Measurements from ENCODE around the gene ACTA1.
"Not testable (repeated sequence)": the region's sequence is repeated elsewhere in the genome, so short reads cannot be mapped to it uniquely, and the experiment has no call there.

Gene ACTA1

DNA sequence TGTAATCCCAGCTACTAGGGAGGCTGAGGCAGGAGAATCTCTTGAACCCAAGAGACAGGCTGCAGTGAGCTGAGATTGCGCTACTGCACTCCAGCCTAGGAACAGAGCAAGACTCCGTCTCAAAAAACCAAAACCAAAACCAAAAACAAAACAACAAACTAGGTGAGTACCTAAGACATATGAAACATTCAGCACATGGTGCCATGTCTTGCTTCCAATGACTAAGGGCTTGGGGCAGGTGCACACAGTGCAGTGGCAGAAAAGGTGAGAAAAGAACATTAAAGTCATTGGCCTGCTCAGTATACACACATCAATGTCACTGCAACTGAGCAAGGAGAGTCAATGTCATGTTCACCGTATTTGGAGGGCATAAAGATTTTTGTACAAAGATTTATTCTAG lies 4.1 kb upstream of the ACTA1 start:
- DNase-seq = no peak

DNA sequence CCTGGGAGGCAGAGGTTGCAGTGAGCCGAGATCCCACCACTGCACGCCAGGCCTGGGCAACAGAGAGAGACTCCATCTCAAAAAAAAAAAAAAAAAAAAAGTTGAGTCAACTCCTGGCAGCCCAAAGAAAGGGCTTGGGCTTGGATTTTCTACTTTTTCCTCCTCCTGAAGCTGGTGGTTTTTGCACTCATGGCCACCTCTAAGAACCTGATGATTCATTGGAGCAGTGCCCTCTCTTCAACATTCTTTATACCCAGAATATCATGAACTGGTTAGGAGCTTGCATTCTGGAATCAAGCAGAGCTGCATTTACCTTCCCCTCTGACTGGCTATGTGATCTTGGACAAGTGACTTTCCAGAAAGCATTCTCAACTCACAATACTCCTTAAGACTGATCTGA lies 3.5 kb upstream of the ACTA1 start:
- DNase-seq = no peak

DNA sequence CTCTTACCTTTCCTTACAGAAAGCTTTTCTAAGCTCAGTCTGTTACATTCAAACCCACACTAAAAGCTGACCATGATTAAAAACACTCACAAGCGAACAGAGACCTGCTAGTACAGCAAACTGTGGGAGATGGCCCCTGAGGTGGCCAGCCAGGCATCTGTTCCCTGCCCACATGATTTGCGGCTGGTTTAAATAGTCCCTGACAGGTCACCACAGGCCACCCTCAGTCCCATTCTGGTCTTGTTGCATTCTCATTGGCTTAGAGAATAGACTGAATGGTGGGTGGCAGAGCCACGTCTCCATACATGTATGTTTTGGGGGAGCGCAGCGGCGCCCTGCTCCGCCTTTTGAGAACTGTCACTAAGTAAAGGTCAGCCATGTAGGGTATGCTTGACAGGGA lies 2.3 kb upstream of the ACTA1 start:
- no peak for DNase-seq

DNA sequence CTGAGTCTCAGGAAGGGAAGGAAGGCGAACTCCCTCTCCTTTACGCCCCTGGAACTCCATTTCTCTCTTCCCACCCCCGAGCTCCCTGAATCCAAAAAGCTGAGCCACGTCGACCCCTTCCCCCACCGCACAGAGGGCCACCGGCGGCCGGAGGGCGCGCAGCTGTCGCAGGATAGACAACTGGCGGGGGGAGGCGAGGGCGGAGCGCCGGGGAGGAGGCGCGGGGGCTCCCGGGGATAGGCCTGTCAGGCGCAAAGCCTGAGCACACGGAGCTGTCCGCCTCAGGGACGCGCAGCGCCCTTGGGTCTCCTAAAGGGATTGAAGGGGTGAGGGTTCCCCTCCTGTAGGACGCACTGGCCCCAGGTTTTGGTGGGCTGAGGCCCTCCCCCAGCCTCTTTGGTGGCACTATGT lies 752 bp upstream of the ACTA1 start:
- DNase-seq = no peak

DNA sequence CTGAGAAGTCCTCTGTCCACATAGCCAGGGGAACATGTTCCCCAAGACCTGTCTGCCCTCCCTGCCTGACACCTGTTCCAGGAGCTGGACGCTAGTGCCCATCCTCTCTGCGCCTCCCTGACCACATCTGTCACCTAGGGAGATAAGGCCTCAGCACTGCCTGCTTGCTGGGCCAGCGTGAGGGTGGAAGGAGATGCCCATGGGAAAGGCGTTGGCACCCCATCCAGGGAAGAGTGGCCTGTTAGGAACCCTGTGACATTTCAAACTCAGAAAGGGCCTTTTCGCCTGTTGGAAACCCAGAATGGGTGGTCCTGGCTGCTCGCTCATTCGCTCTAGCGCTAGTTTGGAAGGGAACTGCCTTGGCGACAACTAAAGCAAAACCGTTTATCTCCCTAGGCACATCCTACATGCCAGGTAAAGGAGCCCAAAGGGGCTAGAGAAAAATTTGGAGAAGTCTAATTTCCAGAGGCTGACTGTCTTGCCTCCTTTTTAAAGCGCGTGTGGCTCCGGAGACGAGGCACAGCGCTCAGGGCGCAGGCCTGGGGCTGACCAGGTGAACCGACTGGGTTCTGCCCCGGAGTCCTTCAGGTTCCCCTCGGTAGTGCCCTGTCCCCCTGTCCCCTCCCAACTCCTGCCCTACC lies 410 bp downstream of the ACTA1 start:
- DNase-seq = no peak

DNA sequence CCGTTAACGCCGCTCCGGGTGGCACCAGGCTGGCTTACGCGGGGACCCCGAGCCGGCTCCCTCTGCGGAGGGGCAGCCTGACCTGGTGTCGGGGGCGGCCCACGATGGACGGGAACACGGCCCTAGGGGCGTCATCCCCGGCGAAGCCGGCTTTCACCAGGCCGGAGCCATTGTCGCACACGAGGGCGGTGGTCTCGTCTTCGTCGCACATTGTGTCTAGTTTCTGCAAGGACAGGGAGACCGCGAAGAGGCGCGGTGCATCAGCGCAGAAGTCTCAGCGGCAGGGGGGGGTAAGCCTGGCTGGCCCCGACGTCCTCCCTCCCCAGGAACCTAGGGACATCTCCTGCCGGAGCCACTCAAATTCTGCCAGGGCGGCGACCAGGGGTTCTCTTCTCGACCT lies 989 bp downstream of the ACTA1 start:
- DNase-seq = no peak

DNA sequence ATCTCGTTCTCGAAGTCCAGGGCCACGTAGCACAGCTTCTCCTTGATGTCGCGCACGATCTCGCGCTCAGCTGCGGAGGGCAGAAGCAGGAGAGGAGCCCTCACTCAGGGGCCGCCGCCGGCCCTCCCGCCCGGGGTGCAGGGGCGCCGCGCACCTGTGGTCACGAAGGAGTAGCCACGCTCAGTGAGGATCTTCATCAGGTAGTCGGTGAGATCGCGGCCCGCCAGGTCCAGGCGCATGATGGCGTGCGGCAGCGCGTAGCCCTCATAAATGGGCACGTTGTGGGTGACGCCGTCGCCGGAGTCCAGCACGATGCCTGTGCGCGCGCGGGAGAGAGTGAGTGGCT lies 1.8 kb downstream of the ACTA1 start:
- DNase-seq = no peak

DNA sequence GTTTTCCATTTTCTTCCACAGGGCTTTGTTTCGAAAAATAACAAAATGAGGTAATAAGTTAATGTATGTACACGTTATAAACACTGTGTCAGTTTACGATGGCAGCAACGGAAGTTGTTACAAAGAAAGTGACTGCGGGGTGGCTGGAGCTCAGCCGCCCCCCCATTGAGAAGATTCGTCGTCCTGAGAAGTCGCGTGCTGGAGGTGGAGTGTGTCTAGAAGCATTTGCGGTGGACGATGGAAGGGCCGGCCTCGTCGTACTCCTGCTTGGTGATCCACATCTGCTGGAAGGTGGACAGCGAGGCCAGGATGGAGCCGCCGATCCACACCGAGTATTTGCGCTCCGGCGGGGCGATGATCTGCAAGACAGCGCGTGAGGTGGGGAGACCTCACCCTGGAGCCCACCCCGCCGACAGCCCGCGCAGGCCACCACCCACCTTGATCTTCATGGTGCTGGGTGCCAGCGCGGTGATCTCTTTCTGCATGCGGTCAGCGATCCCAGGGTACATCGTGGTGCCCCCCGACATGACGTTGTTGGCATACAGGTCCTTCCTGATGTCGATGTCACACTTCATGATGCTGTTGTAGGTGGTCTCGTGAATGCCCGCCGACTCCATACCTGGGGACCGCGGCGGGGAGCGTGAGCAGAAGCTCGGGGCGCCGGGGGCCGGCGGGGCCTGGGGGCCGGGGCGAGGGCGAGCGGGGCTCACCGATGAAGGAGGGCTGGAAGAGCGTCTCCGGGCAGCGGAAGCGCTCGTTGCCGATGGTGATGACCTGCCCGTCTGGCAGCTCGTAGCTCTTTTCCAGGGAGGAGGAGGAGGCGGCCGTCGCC lies 2.4 kb downstream of the ACTA1 start:
- DNase-seq = no peak

DNA sequence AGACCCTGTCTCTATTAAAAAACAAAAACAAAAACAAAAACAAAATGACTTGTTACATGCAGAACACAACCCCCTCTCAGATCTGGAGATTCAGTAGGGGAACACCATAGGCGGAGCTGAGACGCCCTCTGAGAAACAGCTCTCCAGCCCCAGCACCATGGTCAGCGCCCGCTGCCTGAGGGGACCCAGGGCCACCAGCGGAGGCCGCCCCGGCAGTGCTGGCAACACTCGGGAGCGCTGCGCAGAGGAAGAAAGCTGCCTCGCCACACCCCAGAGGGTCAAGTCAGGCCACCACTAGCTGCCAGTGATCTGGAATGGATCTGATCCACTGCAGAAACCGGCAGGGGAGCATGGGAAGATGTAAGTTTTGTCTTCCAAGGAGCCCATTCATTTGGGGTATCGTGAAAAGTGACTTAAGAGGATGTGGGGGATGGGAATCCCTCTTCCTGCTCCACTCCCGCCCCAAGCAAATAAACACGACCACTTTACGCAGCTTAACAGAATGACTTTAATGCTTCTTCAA lies 3.1 kb downstream of the ACTA1 start:
- DNase-seq = no peak

DNA sequence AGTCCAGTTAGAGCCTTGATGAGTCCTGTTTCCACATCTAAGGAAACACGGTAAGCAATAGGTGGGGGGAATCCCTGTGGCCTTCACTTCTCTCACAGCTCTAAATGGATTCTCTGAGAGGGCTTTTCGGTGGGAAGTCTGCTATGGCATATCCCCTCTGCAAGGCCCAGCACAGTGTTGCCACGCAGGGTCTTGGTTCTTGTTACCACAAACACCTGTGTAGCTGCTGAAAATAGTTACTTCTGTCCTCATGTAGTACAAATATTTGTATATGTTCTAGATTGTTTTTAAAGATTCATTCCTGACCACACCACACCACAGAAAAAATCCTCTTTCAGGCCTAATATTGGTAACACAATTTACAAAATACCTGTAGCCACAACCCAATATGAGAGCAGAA lies 5.6 kb downstream of the ACTA1 start:
- DNase-seq = no peak

DNA sequence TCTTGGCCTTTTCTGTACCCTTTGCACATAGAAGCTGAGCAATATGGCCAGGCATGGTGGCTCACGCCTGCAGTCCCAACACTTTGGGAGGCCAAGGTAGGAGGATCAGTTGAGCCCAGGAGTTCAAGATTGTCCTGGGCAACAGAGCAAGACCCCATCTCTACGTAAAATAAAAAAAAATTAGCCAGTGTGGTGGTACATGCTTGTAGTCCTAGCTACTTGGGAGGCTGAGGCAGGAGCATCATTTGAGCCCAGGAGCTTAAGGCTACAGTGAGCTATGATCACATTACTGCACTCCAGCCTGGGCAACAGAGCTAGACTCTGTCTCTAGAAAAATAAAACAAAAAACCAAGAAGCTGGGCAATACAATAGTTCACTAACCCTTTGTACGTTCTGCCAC lies 6.3 kb downstream of the ACTA1 start:
- no peak for DNase-seq

DNA sequence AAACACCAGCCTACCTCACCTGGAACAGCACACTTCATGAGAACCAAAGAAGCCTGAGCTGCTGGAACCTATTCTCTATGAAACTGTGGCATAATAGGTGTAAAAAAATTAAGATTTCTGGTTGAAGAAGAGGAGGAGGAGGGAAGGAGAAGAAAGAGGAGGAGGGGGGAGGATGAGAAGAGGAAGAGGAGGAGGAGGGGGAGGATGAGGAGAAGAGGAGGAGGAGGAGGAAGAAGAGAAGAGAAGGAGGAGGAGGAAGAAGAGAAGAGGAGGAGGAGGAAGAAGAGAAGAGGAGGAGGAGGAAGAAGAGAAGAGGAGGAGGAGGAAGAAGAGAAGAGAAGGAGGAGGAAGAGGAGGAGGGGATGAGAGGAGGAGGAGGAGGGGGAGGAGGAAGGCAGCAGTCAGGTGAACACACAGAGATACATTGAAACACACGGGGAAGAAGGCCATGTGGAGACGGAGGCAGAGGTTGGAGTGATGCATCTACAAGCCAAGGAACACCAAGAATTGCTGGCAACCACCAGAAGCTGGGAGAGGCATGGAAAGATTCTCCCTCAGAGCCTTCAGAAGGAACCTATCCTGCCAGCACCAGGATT lies 8.2 kb downstream of the ACTA1 start:
- DNase-seq = no peak

DNA sequence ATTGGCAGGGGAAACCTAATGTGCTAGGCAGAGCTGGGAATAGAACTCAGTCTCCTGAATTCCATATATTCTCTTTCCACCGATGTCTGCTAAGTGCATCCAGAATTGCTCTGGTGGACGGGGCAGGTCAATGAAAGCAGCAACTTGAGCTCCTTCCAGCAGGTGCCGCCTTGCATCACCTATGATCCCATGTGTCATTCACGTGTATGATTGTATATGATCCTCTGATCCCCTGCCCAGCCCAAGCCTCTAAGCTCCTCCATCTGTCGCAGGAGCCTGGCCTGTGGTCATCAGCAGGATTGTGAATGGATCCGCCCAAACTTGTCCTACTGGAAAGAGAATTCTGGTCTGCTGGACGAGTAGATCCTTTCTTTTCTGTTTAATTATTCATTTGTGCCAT lies 13.1 kb downstream of the ACTA1 start:
- peak in 1 of 2 experiments; percentile 9 for DNase-seq

DNA sequence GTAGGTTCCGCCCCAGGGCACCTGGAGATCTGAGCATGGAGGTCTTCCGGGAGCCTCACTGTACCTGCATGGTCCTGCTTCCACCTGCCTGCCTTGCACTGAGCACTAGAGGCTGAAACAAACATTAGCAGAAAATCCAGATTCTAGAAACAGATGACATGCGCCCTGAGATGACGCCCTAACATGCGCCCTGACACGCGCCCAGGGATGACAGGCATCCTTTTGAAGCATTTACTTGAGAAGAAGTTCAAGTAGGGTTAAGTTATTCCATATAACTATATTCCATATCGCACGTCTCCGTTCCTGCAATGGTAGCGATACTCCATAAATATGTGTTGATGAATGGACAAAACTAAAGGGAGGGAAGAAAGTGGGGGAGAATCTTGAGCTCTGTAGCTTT lies 13.7 kb downstream of the ACTA1 start:
- DNase-seq = no peak

DNA sequence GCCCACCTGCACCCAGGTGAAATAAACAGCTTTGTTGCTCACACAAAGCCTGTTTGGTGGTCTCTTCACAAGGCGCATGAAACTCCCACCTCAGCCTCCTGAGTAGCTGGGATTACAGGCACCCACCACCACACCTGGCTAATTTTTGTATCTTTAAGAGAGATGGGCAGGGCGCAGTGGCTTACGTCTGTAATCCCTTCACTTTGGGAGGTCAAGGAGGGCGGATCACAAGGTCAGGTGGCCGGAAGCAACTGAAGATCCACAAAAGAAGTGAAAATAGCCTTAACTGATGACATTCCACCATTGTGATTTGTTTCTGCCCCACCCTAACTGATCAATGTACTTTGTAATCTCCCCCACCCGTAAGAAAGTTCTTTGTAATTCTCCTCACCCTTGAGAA lies 15.3 kb downstream of the ACTA1 start:
- not testable (repeated sequence) for DNase-seq

DNA sequence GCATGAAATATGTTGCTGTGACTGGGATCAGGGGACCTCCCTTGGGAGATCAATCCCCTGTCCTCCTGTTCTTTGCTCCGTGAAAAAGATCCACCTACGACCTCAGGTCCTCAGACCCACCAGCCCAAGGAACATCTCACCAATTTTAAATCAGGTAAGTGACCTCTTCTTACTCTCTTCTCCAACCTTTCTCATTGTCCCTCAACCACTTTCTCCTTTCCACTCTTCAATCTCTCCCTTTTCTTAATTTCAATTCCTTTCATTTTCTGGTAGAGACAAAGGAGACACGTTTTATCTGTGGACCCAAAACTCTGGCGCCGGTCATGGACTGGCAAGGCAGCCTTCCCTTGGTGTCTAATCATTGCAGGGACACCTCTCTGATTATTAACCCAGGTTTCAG lies 21.1 kb downstream of the ACTA1 start:
- not testable (repeated sequence) for DNase-seq

DNA sequence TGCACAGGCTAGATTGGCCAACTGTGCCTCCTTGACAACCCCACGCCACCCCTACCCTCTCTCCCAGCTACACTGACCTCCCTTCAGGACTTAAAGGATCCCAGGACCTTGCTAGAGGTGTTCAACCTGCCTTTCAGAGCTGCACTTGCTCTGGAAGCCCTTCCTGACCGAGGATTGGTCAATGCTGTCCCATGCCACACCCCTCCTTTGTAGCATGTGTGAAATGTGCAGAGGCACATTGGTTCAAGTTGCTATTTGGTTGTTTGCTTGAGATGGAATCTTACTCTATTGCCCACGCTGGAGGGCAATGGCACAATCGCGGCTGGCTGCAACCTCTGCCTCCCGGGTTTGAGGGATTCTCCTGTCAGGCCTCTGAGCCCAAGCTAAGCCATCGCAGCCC lies 21.8 kb downstream of the ACTA1 start:
- no peak for DNase-seq

DNA sequence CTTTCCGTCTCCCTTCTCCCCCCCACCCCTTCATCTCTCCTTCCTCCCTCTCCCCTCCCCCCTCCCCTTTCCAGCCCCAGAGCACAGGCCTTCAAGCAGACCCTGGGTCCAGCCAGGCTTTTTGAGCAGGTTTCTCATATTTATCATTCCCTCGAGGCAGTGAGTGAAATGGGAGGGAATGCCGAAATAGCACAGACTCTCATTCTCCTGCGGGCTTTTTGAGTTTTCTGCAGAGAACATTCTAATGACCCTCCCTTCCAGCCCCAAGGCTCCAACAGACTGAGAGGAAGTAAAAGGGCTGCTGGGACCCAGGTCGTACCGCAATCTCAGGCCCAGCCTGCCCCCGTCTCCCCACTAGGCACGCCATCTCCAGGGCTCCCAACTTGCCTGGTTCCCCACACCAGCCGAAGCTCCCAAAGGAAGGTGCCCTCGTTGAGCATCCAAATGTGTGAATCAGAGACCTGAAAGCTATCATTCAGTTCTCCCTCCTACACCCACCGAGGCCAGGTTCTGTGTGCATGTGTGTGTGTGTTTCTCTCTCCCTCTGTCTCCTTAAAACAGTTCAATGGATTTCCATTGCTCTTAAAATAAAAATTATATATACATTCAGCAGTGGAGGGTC lies 22.3 kb downstream of the ACTA1 start:
- DNase-seq = no peak

DNA sequence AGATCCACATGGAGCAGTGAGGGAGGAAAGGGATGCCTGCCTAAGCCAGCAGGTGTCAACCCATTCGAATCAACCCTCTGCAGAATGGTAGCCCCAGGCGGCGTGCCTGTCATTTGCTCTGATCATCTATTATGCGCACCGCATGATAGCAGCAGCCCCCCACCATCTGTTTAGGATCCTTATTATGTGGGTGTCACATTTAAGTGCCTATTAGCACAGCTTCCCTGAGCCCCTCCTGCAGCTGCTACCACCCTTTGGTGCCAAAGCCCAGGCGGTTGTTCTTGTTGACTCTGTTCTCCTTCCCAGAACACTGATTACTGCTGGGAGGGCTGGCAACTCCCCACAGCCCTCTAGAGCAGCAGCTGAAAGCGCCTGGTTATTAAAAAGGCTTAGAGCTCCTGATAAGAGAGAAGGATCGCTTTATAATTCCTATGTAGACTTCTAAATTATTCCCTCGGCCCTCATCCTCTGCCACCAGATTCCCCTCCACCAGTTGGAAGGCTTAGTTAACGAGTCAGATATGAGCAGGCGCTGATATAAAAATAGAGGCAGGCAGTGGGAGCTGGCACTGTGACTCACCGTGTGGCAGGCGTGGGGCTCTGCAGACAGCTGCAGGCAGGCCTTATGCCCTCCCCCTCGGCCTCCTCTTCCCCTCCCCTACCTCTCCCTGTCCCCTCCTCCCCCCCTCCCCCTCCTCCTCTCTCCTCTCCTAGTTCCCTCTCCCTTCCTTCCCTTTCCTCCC lies 23.0 kb downstream of the ACTA1 start:
- no peak for DNase-seq

DNA sequence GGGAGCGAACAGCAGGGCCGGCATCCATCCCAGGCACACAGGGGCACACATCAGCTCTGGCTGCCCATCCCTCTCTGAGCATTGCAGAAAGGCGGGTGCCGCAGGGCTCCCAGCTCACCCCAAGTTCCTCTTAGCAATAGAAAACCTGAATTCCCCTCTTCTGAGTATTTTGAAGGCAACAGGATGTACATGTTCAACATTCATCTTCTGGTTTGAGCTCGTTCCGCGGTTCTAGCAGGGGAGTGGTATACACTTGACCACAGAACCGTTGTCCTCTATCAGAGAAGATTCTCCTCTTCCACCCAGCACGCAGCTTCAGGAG lies 23.6 kb downstream of the ACTA1 start:
- DNase-seq = no peak

DNA sequence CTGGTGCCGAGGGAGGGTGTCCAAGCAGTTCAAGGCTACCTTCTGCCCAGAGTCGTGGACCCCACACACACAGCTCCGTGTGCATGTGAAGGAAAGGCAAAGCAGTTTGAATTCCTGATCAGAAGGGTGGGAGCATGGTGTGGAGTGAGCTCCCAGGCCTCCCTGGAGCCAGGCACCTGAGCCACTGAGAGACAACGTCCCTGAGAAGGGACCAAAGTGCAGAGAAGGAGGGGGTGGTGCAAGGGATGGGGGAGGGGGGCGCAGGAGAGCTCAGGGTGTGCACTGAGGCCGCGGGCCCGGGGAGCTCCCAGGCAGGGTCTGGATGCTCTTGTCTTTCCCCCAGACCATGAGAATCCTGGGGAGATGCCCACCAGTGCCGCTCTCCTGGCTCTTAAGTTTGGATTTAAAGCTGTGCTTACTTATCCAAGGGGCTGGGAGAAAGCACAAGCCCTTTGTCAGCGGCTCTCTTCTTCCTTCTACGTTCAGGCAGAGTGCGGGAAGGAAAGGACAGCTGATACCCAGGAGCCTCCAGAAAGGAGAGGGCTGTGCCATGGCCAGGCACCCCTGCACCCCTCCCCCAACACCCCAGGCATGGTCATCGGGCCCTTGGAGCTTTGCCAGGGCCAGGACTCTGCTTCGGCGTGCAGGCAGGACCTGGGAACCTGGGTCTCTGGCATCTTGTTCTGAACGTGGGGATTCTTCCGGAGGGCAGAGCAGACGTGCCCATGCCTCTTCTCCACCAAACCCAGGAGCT lies 24.1 kb downstream of the ACTA1 start:
- DNase-seq = no peak

DNA sequence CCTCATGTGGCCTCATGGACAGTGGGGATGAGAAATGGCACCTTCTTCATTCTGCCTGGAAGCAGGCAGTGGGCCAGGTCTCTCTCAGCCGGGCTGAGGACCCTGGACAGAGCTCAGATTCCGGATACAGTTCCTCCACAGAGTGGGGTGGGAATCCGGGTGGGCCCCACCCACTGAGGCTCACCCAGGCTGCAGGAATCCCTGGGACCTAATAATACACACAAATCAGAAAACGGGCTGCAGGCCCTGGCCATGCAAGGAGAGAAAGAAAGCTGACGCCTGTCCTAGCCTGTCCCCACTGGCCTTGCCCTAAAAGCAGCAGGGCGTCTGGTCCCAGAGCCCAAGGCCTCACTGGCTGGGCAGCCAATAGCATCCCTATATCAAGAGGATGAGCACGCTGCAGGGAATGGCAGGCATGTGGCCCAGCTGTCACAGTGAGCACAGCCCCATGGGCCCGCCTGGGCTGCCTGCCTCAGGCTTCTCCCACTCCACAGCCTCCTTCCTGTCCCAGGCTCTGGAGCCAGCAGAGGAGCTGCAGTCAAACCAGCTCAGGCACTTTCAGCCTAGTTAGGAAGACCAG lies 25.3 kb downstream of the ACTA1 start:
- DNase-seq = no peak

All from NCI-H1930 (cell line).